ENCODE data around the gene HHIPL1. TPM values are rescaled to one million over a fixed set of nuclear protein-coding genes. Genes with fewer than 3 reads are reported as not detected.
A peak's percentile ranks its signal among the peaks of the same experiment; 100 is the strongest.

The HHIPL1 gene
- total RNA-seq, 3 donors from 2014 or later: 1.3 to 4.6 (median 2.3) TPM

DNA sequence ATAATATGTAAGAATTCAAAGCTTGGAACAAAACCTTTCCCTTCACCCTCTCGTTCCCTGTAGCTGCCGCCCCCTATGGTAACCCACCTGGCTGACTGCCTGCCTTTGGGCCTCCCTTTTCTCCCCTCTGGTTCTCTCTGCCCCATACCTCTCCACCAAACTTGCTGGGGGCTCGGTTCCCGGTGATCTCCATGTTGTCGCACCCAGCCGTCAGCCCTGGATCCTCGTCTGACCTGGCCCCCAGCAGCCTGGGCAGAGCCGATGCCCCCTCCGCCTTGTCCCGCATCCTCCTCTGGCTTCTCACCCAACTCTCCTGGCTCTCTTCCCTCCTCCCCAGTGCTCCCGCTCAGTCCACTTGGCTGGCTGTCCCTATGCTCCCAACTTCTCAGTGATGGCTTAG is 43.7 kb downstream of the HHIPL1 start:
- Histone ChIP-seq H3K27me3 (no peaks in the 10 kb centered on the region), H3K9me3 (no peaks in the 10 kb centered on the region), H3K4me3 (no peak overlapping the region), H3K4me1 (no peaks in the 10 kb centered on the region), H3K27ac (no peak overlapping the region), H3K36me3 (no peaks in the 10 kb centered on the region)
- DNase-seq (ENCODE audit: low spot score in 2 of 2): no peak
- intact Hi-C loops (cut with DNase I; ENCODE audit: low total_unique reads): no loop called here
- no peak for TF ChIP-seq POLR2AphosphoS5 (IDR thresholded peaks at IDR 0.05)
- TF ChIP-seq, protein P1, sequence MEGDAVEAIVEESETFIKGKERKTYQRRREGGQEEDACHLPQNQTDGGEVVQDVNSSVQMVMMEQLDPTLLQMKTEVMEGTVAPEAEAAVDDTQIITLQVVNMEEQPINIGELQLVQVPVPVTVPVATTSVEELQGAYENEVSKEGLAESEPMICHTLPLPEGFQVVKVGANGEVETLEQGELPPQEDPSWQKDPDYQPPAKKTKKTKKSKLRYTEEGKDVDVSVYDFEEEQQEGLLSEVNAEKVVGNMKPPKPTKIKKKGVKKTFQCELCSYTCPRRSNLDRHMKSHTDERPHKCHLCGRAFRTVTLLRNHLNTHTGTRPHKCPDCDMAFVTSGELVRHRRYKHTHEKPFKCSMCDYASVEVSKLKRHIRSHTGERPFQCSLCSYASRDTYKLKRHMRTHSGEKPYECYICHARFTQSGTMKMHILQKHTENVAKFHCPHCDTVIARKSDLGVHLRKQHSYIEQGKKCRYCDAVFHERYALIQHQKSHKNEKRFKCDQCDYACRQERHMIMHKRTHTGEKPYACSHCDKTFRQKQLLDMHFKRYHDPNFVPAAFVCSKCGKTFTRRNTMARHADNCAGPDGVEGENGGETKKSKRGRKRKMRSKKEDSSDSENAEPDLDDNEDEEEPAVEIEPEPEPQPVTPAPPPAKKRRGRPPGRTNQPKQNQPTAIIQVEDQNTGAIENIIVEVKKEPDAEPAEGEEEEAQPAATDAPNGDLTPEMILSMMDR (IDR thresholded peaks at IDR 0.05): no peak
- no peak for TF ChIP-seq POLR2A (IDR thresholded peaks at IDR 0.05)

DNA sequence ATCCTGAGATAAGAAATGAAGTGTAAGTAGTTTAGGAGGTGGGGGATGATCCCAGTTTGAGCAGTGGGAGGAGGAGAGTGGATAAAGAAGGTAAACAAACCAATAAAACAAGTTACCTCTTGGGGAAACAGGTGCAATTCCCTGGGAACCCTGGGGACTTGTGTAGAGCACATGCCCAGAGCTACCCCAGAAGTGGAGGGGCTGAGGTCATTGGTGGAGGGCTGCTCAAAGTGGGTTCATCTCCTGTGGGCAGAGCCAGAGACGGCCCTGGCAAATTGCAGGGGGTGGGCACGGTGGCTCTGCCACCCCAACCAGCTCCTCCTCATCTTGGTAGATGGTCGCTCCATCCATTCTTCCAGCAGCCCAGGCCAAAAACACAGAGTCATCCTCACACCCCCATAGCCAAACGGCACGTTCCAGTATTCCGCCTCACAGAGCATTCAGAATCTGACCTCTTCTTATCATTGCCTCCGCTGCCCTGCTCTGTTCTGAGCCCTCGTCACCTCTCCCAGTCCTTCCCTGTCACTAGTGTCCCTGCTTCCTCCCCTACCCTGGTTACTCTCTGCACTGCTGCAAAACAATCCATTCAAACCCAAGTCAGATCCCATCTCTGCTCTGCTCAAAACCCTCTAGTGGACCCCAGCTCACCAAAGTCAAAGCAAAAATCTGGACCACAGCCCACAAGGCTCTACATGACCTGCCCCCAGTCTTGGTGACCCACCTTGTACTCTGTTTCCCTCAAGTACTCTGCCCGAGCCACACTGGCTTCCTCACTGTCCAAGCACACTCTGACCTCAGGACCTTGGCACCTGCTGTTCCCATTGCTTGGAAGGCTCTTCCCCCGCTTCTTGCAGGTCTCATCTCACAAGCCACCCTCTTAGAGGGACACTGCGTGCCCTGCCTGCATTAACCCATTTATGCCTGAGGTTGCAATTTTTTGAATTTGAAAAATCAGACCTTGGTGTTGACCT is 44.6 kb downstream of the HHIPL1 start:
- no peak overlapping the region for H3K4me3 ChIP-seq

DNA sequence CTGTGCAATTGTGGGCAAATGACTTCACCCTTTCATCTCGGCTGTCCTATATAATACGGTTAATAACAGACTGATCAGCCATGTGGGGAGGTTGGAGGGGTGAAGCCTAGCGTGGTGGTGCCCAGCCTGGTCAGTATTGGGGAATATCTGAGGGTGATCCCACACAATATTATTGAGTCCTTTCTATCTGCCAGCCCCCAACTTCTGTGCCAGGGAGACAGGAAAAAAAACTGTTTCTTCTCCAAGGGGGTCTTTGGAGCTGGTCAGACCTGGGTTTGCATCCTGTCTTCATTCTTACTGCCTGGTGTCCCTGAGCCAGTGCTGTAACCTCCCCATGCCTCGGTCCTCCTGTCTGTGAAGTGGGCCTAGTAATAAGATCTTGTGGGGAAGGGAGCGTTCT is 45.7 kb downstream of the HHIPL1 start:
- no peak for TF ChIP-seq POLR2AphosphoS5 (IDR thresholded peaks at IDR 0.05)
- TF ChIP-seq POLR2A (IDR thresholded peaks at IDR 0.05): no peak
- TF ChIP-seq, protein P1 (IDR thresholded peaks at IDR 0.05): no peak
- Histone ChIP-seq H3K27ac (no peak overlapping the region), H3K4me3 (no peak overlapping the region), H3K27me3 (no peaks in the 10 kb centered on the region), H3K36me3 (no peaks in the 10 kb centered on the region), H3K9me3 (no peaks in the 10 kb centered on the region), H3K4me1 (no peaks in the 10 kb centered on the region)
- no peak for DNase-seq (ENCODE audit: low spot score in 2 of 2)
- intact Hi-C loops (cut with DNase I; ENCODE audit: low total_unique reads): no loop called here

More for the DNA sequence above, 44.6 kb downstream of the HHIPL1 start:
- H3K36me3 ChIP-seq: no peaks in the 10 kb centered on the region
- H3K27ac ChIP-seq: no peak overlapping the region
- intact Hi-C loops (cut with DNase I; ENCODE audit: low total_unique reads): no loop called here
- H3K9me3 ChIP-seq: no peaks in the 10 kb centered on the region
- no peaks in the 10 kb centered on the region for H3K27me3 ChIP-seq
- no peaks in the 10 kb centered on the region for H3K4me1 ChIP-seq
- DNase-seq (ENCODE audit: low spot score in 2 of 2): peak in 1 of 2 donors; percentile 7
- TF ChIP-seq, protein P1 (IDR thresholded peaks at IDR 0.05): no peak
- no peak for TF ChIP-seq POLR2A (IDR thresholded peaks at IDR 0.05)
- no peak for TF ChIP-seq POLR2AphosphoS5 (IDR thresholded peaks at IDR 0.05)

DNA sequence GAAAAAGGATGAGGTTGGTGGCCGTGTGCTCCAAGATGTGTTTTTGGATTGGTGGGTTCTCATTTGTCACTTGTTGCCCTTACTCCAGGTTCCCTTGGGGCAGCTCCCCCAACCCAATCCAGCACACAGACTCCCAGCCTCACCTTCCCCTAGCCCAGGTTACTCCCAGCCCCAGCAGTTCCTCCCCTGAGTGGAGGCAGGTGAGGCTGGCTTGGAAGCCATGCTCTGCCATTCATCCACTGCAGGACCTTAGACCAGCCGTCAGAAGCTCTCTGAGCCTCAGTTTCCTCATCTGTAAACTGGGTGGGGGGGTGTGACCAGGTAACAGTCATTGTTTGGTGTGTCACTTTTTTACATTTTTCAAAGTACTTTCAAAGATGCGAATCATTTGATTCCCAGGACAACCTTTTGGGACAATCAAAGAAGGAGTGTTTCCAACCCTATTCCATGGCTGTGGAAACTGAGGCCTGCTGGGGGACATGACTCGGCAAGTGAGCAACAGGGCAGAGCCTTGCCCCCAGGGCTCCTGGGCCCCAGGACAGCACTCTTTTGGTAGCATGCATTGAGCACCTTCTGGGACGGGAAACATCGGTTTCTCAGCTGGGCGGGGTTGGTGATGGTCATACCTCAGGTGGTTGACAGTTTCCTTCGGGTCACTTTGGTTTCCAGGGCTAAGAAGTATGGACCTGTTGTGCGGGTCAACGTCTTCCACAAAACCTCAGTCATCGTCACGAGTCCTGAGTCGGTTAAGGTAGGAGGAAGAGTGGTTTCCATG is 46.4 kb downstream of the HHIPL1 start:
- no peak for TF ChIP-seq POLR2AphosphoS5 (IDR thresholded peaks at IDR 0.05)
- TF ChIP-seq POLR2A (IDR thresholded peaks at IDR 0.05): no peak
- TF ChIP-seq, protein P1 (IDR thresholded peaks at IDR 0.05): no peak
- intact Hi-C loops (cut with DNase I; ENCODE audit: low total_unique reads): no loop called here

More for the DNA sequence above, 46.4 kb downstream of the HHIPL1 start:
- no peaks in the 10 kb centered on the region for H3K4me1 ChIP-seq
- no peak overlapping the region for H3K27ac ChIP-seq
- peak in 1 of 2 donors; percentile 6 for DNase-seq (ENCODE audit: low spot score in 2 of 2)
- H3K4me3 ChIP-seq: no peak overlapping the region
- H3K36me3 ChIP-seq: no peaks in the 10 kb centered on the region
- H3K27me3 ChIP-seq: no peaks in the 10 kb centered on the region
- no peaks in the 10 kb centered on the region for H3K9me3 ChIP-seq

Measured in breast epithelium (tissue), 4 donors.